GM15510 (cell line): ENCODE measurements around the gene PADI1.

ENCODE experiments used
- POLR2A ChIP-seq: IDR thresholded peaks from 3 replicates; pipeline ENCODE4 v1.6.1; 2011; ENCODE audit warnings: borderline replicate concordance; ENCODE audit not compliant: insufficient read length; ENCODE audit errors: extremely low read depth

Gene PADI1

DNA sequence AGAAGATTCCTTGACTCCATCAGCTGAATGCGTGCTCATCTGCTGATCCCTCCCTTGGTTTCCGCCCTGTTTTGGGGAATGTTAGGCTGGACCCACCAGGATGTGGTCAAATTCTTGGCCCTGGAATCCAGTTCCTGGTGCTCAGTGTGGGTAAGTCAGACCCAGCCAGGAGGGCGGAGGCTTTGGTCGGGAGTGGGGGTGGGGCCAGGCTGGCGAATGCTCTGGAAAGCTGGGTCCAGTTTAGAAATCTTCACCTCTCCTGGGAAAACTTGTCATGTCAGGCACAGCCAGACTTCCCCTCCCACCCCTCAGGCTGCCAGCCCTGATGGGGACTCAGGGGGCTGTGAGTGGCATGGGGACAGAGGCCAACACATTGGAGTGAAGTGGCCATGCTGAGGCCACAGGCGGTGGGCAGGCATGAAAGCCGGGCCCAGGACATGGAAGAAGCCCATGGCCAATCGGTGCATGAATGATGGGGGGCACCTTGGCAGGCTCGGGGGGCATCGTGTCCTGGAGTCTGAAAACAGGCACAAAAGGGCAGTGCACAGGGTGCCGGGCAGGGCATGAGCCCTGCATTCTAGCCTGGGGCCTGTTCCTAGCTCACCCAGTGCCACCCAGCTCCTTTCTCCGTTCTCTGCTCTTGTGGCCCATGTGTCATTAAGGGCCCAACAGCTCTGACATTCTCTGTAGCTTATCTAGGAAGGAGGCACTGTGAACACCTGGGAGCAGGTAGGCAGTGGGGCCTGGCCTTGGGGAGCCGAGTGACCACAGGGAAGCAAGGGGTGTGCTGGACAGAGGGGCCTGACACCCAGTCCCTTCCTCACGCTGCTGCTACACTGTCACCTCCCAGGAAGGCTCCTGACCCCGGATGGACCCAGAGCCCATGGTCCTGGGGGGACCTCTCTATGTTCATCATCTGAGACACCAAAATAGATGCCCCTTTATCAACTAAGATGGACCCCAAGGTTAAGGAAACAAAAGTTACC lies 14.6 kb upstream of the PADI1 start:
- TF ChIP-seq POLR2A = no peak

DNA sequence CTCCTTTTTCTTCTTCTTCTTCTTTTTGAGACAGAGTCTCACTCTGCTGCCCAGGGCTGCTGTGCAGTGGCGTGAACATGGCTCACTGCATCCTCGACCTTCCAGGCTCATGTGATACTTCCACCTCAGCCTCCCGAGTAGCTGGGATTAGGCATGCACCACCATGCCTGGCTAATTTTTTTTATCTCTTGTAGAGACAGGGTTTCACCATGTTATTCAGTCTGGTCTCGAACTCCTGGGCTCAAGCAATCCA lies 13.0 kb upstream of the PADI1 start:
- no peak for TF ChIP-seq POLR2A

DNA sequence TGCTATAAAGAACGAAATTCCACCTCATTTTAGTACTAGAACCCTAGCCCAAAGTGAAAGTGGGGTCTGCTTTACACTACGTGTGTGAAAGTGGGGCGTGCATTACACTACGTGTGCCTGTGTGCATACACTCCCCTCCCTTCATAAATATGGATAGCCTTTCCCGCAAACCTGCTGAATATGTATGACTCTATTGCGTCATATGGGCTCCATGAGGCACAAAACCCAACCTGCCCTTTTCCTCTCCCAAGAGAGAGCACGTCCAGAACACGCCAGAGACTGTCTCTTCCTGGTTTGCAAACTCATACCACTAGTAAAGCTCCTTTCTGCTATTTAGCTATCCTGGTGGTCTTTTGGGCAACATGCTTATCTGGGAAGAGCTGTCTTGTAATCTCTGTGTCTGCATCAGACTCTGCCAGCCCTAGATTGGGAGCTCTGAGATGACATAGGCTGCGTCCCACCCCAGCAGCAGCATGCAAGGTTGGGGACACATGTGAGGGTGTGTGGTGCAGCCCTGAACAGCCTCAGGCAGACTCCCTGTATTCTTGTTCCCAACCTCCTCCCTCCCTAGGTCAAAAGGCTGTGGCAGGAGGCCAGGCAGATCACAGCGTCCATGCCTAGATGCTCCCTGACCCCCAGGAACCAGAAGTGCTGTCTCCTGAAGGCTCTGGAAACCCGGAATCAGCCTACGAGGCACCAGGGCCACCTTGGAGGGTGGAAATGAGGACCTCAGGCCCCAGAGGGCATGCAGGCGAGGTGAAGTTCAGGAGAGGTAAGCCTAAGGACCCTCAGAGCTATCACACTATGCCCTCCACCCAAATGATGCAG lies 12.3 kb upstream of the PADI1 start:
- no peak for TF ChIP-seq POLR2A

DNA sequence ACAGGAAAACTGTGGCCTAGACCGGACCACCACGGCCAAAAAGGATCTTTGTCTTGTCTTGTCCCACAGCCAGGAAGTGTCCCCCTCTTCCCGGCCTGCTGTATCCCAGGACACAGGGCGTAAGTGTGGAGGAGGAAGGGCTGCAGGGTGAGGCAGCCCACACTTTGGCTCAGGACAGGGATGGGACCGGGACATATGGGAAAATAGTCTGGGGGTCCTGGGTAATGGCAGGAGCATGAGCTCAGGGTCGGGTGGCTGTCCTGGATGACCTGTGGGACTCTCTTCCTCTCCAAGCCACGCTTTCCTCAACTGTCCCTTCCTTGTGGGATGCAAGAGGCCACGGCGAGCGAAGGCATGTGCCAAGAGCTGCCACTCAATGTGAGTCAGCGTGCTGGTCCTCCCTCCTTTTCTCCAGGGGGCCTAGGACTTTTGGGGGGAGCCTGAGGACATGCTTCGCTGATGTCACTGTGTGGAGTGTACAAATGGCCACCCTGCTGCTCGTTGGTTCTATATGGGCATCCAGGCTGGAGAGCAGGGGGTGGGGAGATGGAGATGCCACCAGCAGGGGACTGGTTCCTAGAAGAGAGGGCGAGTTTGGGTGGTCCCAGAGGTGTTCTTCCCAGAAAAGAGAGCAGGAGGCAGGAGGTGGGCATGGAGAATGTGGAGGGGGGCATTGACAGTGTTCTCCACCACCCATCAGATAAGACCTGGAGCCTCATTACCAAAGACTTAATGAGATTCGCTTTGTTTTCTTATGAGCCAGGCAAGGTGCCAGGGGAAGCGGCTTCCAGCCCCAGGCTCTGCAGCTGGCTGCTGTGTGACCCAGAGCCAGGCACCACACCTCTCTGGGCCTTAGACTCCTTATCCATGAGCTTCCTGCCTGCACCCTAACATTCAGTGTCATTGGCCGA lies 11.5 kb upstream of the PADI1 start:
- no peak for TF ChIP-seq POLR2A

DNA sequence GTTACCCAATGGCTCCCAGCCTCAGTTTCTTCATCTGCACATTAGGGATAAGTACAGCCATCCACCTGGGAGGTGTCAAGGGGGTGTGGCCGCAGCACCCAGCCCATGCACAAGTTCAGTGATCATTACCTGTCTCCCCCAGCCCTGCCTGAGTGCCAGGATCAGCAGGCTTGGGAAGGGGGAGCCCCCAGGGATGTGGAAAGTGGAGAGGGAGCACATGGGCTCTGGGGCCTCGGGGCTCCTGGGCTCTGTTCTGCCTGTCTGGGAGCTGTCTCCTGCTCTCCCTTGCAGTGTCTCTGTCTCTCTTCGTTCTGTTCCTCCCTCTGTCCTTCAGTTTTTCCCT lies 10.8 kb upstream of the PADI1 start:
- TF ChIP-seq POLR2A = no peak

DNA sequence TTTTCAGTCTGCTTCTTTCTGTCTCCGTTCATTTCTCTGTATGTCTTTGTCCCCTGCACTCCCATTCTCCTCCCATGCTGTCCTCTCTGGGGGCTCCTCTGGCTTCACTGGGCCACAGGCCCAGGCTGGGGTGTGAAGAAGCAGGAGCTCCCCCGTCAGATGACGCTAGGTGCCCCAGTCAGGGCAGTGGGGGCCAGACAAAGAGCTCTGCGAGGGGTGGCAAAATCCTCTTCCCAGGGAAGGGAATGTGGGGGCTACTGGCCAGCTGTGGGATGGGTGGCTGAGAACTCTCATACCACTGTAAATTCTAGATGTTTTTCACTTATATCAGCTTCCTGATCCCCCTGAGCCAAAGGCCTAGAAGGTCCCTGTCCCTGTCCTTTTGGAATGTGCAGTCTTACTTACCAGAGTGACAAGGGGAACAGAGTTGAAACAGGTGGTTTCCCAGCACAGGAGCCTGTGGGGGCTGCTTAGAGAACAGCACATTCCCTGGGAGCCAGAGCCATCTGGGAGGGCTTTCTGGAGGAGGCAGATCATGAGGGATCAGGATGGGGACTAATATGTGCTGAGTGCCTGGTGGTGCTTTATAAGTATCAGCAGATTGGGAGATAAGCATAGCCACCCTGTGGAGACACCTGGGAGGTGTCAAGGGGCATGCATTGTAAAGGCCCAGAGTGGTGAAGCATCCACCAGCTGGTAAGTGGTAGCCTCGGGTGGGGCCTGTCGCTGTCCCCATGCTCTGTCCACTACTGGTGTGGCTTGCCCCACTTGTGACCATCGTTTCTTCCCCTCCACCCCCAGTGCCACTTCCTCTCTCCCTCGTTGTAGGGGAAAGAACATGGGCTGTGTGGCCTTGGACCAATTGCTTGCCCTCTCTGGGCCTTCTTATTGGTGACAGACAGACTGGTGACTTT lies 10.1 kb upstream of the PADI1 start:
- no peak for TF ChIP-seq POLR2A

DNA sequence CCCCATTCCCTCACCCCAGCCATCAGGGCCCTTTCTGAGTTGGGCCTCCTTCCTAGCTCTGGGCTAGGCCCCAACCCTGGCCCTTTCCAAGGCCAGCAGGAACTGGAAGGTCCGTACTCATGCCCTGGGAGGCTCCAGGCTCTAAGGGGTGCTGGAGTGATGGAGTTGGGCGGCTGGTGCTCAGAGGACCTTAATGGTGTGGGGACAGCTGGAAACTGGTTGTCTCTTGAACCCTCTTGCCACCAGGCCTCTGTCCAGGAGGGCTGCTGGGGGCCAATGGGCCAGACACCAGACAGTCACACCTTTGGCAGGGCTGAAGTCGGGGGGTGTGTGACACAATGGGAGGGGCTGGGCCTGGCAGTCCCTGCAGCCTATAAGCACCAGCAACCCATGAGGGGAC lies 9.2 kb upstream of the PADI1 start:
- no peak for TF ChIP-seq POLR2A

DNA sequence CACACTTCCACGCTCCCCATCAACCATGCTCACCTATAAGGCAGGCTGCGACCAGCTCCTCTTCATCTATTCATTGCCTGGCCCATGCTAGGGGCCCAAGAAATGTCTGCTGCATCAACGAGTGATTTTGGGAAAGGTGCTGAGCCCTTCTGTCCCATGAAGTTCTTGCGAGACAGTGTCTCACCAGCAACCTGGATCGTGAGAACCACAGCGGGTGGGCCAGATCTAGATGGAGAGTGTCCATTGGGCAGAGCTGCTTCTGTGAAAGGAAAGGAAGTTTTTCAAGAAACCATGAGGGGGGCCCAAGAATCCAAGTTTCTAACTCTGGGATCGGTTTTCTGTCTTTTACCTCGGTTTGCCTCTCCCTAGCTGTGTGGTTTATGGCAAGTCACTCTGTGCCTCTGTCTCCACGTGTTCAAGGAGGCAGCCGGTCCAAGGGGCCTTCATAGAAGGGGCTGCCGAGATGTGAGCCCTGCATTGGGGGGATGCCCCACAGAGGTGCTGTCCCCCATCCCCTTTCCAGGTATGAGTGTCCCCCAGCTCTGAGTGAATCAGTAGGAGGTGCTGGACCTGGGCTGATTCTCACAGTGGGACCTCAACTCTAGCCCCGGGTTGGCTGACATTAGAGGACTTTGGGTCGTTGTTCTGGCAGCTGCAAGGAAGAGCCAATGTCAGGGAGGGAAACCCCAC lies 8.3 kb upstream of the PADI1 start:
- no peak for TF ChIP-seq POLR2A

DNA sequence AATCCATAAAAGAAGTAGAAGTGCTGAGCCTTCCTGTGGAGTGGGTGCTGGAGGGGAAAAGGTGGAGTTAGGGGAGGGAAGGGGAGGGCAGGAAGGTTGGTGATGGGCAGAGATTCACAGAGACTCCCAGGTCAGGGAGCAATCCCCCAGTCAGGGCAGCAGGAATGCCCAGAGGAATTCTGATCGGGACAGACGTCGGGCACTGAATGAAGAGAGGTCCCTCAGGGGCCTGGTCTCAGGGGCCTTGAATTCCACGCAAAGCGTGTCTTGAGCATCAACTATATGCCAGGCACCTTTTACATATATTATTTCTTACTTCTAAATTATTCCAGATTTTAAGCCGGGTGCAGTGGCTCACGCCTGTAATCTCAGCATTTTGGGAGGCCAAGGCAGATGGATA lies 7.2 kb upstream of the PADI1 start:
- no peak for TF ChIP-seq POLR2A

DNA sequence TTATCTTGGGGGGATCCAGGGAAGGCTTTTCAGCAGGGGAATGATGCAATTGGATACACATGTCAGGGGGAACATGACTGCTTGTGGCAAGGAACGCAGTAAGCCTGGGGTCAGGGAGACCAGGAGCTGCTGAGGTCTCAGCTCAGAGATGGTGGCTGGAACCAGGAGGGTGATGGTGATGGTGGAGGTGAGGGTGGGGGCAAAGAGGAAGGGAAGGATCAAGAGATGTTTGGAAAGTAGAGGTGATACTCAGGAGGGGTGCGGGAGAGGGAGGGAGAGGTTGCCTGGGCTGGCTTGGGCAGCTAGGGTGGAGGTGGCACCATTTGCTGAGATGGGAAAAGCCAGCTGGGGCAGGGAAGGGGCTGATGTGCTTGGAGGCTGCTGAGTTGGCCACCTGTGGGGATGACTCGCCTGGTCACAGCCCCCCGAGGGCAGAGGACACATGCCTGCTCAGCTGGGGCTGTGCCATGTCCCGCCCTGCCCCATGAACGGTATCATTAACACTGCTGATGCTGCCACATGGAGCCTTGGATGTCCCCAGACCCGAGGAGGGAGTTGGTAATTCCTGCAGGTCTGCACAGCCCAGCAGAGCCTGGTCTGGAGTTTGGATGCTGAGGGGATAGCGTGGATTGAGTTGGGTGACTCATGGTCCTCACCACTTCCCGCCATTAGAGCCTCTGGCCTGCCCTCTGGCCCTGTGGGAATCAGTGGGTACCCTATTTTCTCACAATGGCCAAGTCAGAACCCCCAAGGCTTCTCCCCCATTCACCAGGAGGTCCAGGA lies 6.3 kb upstream of the PADI1 start:
- no peak for TF ChIP-seq POLR2A

DNA sequence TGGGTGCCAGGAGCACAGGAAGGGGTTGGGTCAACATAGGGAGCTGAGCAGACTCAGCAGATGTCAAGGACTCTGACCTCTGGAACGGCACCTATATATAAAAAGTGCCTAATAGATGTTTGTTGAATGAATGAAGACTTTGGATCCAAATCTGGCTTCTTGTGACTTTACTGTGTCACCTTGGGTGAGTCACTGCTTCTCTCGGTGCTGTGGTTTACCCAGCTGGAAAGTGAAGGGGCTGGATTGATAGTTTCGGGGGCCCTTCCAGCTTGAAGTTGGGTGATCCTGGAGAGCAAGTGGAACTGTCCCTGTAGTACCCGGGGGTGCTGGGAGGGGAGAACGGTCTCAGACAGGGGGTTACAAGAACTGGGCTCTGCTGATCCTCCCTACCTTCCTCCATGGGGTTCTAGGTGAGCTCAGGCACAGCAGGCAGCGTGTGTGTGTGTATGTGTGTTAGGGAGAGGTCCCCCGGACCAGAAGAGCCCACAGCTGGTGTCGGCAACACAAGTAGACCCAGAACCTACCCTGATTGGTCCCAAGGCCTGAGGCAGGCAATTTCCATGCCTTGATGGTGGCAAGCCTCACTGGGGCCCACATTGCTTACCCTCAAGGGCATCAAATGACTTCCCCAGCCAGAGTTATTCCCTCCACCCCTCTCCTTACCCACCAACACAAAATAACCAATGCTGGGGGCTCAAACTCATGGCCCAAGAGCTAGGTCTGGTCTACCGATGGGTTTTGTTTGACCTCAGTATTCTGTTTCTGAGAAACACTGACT lies 5.5 kb upstream of the PADI1 start:
- no peak for TF ChIP-seq POLR2A

DNA sequence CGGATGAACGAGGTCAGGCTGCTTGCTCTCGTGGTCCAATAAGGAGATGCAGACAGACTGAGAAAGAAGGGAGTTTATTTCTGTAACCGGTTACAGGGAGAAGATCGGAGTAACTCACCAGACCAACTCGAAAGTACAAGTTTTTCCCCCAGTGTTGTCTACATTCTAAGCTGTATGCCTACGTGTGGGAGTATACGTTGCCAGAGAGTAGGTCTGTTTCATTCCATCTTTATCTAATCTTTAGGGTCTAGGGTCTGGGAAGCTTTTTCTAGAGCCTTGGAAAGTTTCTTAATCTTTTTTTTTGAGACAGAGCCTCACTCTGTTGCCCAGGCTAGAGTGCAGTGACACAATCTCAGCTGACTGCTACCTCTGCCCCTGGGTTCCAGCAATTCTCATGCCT lies 4.7 kb upstream of the PADI1 start:
- TF ChIP-seq POLR2A = no peak
